Liver (tissue), 9 donors: ENCODE data around the gene SLC6A3. TPM values are rescaled to one million over a fixed set of nuclear protein-coding genes. Genes with fewer than 3 reads are reported as not detected.

Experiments
- DNase-seq: peaks from one replicate; pipeline ENCODE4 v3.0.0-alpha.2; 2017; ENCODE audit warnings: low spot score
- H3K27ac ChIP-seq, 2 donors: one replicate each; pipeline ENCODE4 v1.7.0; 2013; ENCODE audit warnings: inconsistent platforms in 2 of 2, low read length in 2 of 2, control low read depth in 1 of 2, low read depth in 1 of 2, mild to moderate bottlenecking in 1 of 2
- H3K27me3 ChIP-seq, 4 donors: one replicate each; pipeline versions ENCODE4 v1.6.1 to v1.7.0; 2013; ENCODE audit warnings: low read length in 3 of 4, inconsistent platforms in 1 of 4, mild to moderate bottlenecking in 1 of 4, moderate library complexity in 1 of 4; ENCODE audit not compliant: control insufficient read depth in 4 of 4, insufficient read depth in 4 of 4
- H3K36me3 ChIP-seq, 4 donors: one replicate each; pipeline versions ENCODE4 v1.6.1 to v1.7.0; 2013; ENCODE audit warnings: low read length in 3 of 4, mild to moderate bottlenecking in 3 of 4, low read depth in 1 of 4, moderate library complexity in 1 of 4; ENCODE audit not compliant: control insufficient read depth in 4 of 4, insufficient read depth in 3 of 4
- H3K4me1 ChIP-seq, 4 donors: one replicate each; pipeline versions ENCODE4 v1.6.1 to v1.7.0; 2013; ENCODE audit warnings: low read length in 3 of 4, mild to moderate bottlenecking in 3 of 4, moderate library complexity in 1 of 4; ENCODE audit not compliant: control insufficient read depth in 4 of 4, insufficient read depth in 4 of 4
- H3K4me3 ChIP-seq, 3 donors: one replicate each; pipeline versions ENCODE4 v1.6.1 to v1.7.0; 2013; ENCODE audit warnings: low read length in 3 of 3, control low read depth in 1 of 3, low read depth in 1 of 3, mild to moderate bottlenecking in 1 of 3
- H3K9ac ChIP-seq, 2 donors: one replicate each; pipeline ENCODE4 v1.7.0; 2013; ENCODE audit warnings: low read length in 2 of 2, mild to moderate bottlenecking in 2 of 2, moderate library complexity in 2 of 2, control low read depth in 1 of 2, low read depth in 1 of 2
- H3K9me3 ChIP-seq, 4 donors: one replicate each; pipeline versions ENCODE4 v1.6.1 to v1.7.0; 2013; ENCODE audit warnings: low read length in 3 of 4; ENCODE audit not compliant: control insufficient read depth in 4 of 4
- ATF3 ChIP-seq: IDR thresholded peaks from 2 replicates; pipeline ENCODE4 v1.6.1; 2016; ENCODE audit warnings: antibody characterized with exemption
- CTCF ChIP-seq: fragments of 150-350 bp; IDR thresholded peaks from 2 replicates; pipeline ENCODE4 v1.5.1; 2017; ENCODE audit warnings: improper control_type of control experiment, low read depth, low read length; ENCODE audit not compliant: missing input control
- EGR1 ChIP-seq, 2 donors: IDR thresholded peaks; 2 replicates each; pipeline ENCODE4 v1.6.1; 2016 to 2018; ENCODE audit warnings: antibody characterized with exemption in 2 of 2, low read depth in 2 of 2
- FOXA1 ChIP-seq: IDR thresholded peaks from 2 replicates; pipeline ENCODE4 v1.6.1; 2016; ENCODE audit warnings: antibody characterized with exemption
- FOXA2 ChIP-seq: IDR thresholded peaks from 2 replicates; pipeline ENCODE4 v1.6.1; 2016; ENCODE audit warnings: antibody characterized with exemption
- GABPA ChIP-seq, 2 donors: IDR thresholded peaks in 1 of 2; conservative IDR thresholded peaks in 1 of 2; 2 replicates each; pipeline ENCODE4 v1.6.1; 2016; ENCODE audit warnings: antibody characterized with exemption in 2 of 2, mild to moderate bottlenecking in 1 of 2, moderate library complexity in 1 of 2
- HNF4A ChIP-seq, 2 donors: conservative IDR thresholded peaks; 2 replicates each; pipeline ENCODE4 v1.6.1; 2016; ENCODE audit warnings: antibody characterized with exemption in 2 of 2, mild to moderate bottlenecking in 2 of 2
- HNF4G ChIP-seq: IDR thresholded peaks from 2 replicates; pipeline ENCODE4 v1.6.1; 2016; ENCODE audit warnings: antibody characterized with exemption
- JUND ChIP-seq, 2 donors: IDR thresholded peaks; 2 replicates each; pipeline ENCODE4 v1.6.1; 2016; ENCODE audit warnings: antibody characterized with exemption in 2 of 2
- NR2F2 ChIP-seq: IDR thresholded peaks from 2 replicates; pipeline ENCODE4 v1.6.1; 2016; ENCODE audit warnings: antibody characterized with exemption
- RAD21 ChIP-seq, 2 donors: IDR thresholded peaks; 2 replicates each; pipeline ENCODE4 v1.6.1; 2016; ENCODE audit warnings: antibody characterized with exemption in 2 of 2, mild to moderate bottlenecking in 2 of 2
- REST ChIP-seq: IDR thresholded peaks from 2 replicates; pipeline ENCODE4 v1.6.1; 2016; ENCODE audit warnings: antibody characterized with exemption, mild to moderate bottlenecking
- RXRA ChIP-seq, 2 donors: IDR thresholded peaks; 2 replicates each; pipeline ENCODE4 v1.6.1; 2017 to 2018; ENCODE audit warnings: antibody characterized with exemption in 2 of 2, mild to moderate bottlenecking in 1 of 2
- SP1 ChIP-seq: IDR thresholded peaks from 2 replicates; pipeline ENCODE4 v1.6.1; 2018; ENCODE audit warnings: antibody characterized with exemption, mild to moderate bottlenecking
- TAF1 ChIP-seq: conservative IDR thresholded peaks from 2 replicates; pipeline ENCODE4 v1.6.1; 2016; ENCODE audit warnings: antibody characterized with exemption, mild to moderate bottlenecking
- YY1 ChIP-seq: IDR thresholded peaks from 2 replicates; pipeline ENCODE4 v1.6.1; 2016; ENCODE audit warnings: antibody characterized with exemption, mild to moderate bottlenecking
- WGBS: extraction: QIAGEN DNeasy Blood & Tissue Kit; methylation state at CpG from one replicate; pipeline ENCODE4 v1.1.7; 2013; 5-methylcytosine and 5-hydroxymethylcytosine counted together
- polyA plus RNA-seq, 2 donors: library from polyadenylated mRNA; stranded (reverse) in 1 of 2; unstranded in 1 of 2; fragments of 200-250 nt in 1 of 2; fragments of >200 nt in 1 of 2; fragmentation: Nextera tagmentation in 1 of 2; extraction: Ambion mirVana in 1 of 2; gene quantifications; one replicate each; pipeline versions ENCODE4 v1.2.1 to v1.2.3, GENCODE V29; 2013 to 2015
- total RNA-seq, 2 donors: library from RNA; depleted of rRNA; stranded (reverse); fragments of >200 nt; gene quantifications; one replicate each; pipeline ENCODE4 v1.2.3, GENCODE V29; 2014
- TF ChIP-seq, protein P1 (sequence below): IDR thresholded peaks from 2 replicates; pipeline ENCODE4 v1.6.1; 2016; ENCODE audit warnings: antibody characterized with exemption
- TF ChIP-seq, protein P2 (sequence below): IDR thresholded peaks from 2 replicates; pipeline ENCODE4 v1.6.1; 2016; ENCODE audit warnings: antibody characterized with exemption
- donor health status: healthy.
- donor health status: healthy.
- donor health status: healthy.
- donor health status: healthy.
- donor health status: healthy.

The SLC6A3 gene
- total and polyA plus RNA-seq, 4 donors, result not detected

DNA sequence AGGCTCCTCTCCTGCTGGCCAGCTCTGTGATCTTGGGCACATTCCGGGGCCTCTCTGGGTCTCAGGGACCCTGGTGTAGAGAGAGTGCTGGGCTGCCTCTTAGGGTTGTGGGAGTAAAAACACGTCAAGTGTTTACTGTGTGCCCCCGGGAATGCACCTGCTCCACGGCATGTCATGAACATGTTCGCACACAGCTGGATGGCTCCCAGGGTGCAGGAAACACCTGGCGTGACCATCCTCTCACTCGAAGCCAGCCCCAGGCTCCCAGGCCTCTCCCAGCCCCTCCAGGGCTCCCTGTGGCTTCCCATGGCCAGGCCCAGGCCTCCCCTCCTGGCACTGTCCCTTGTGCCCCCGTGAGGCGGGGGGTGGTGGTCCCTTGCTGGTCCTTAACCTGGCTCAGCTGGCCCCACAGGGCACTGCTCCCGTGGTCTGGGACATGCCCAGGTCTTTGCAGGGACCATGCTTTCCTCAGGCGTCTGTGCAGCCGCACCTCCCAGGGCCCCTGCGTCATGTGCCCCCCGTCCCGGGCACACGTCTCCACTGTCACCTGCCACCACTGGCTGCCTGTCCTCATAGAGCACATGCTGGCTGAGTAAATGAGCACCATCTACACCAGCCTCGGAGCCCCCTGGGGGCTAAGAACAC lies 44.9 kb downstream of the SLC6A3 start:
- WGBS, result 78% methylated on average over 17 of the region's 17 CpGs
- TF ChIP-seq HNF4A (conservative IDR thresholded peaks at IDR 0.05), result no peak
- no peak for TF ChIP-seq FOXA1
- TF ChIP-seq, protein P1, sequence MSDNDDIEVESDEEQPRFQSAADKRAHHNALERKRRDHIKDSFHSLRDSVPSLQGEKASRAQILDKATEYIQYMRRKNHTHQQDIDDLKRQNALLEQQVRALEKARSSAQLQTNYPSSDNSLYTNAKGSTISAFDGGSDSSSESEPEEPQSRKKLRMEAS, result no peak
- TF ChIP-seq GABPA (IDR thresholded peaks at IDR 0.05 in 1 of 2, conservative IDR thresholded peaks at IDR 0.05 in 1 of 2), result no peak
- TF ChIP-seq REST, result no peak
- TF ChIP-seq, protein P2, sequence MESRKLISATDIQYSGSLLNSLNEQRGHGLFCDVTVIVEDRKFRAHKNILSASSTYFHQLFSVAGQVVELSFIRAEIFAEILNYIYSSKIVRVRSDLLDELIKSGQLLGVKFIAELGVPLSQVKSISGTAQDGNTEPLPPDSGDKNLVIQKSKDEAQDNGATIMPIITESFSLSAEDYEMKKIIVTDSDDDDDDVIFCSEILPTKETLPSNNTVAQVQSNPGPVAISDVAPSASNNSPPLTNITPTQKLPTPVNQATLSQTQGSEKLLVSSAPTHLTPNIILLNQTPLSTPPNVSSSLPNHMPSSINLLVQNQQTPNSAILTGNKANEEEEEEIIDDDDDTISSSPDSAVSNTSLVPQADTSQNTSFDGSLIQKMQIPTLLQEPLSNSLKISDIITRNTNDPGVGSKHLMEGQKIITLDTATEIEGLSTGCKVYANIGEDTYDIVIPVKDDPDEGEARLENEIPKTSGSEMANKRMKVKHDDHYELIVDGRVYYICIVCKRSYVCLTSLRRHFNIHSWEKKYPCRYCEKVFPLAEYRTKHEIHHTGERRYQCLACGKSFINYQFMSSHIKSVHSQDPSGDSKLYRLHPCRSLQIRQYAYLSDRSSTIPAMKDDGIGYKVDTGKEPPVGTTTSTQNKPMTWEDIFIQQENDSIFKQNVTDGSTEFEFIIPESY, result no peak
- no peak for TF ChIP-seq JUND (IDR thresholded peaks at IDR 0.05)
- TF ChIP-seq TAF1, result no peak
- no peak for TF ChIP-seq NR2F2
- no peak for DNase-seq

DNA sequence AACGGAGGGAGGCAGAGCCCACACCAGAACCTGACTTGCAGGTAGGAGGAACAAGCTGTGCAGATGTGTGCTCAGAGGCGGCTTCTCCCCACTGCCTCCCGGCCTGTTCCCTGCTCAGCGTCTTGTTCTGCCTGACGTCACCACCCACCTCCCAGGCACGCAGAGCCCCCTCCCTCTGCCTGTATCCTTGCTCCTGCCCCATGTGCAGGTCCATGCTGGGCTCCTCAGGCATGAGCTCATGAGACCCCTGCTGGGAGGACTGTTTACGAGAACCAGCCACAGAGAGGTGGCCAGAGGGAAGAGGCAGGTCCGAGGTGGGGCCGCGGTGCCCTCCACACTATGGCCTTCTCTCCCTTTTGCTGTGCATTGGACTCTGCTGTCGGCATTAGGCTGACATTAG lies 45.5 kb downstream of the SLC6A3 start:
- Histone ChIP-seq H3K27me3 (peaks cover 0 to 8% (median under 1%) of the 10 kb centered on the region in 4 donors), H3K4me3 (no peak overlapping the region), H3K36me3 (no peaks in the 10 kb centered on the region), H3K9ac (no peak overlapping the region), H3K27ac (no peak overlapping the region), H3K4me1 (no peaks in the 10 kb centered on the region), H3K9me3 (peaks cover 0 to 2% (median 0%) of the 10 kb centered on the region in 4 donors)
- TF ChIP-seq HNF4G, result no peak
- TF ChIP-seq RAD21 (IDR thresholded peaks at IDR 0.05), result no peak
- TF ChIP-seq SP1, result no peak
- no peak for TF ChIP-seq EGR1 (IDR thresholded peaks at IDR 0.05; ENCODE audit: low read depth in 2 of 2)
- TF ChIP-seq CTCF, result no peak
- no peak for TF ChIP-seq JUND (IDR thresholded peaks at IDR 0.05)
- TF ChIP-seq NR2F2, result no peak
- no peak for TF ChIP-seq GABPA (IDR thresholded peaks at IDR 0.05 in 1 of 2, conservative IDR thresholded peaks at IDR 0.05 in 1 of 2)
- TF ChIP-seq ATF3, result no peak
- TF ChIP-seq FOXA2, result no peak
- no peak for TF ChIP-seq YY1
- TF ChIP-seq RXRA (IDR thresholded peaks at IDR 0.05), result no peak
- TF ChIP-seq, protein P1, result no peak
- no peak for TF ChIP-seq REST
- DNase-seq, result no peak
- 70% methylated on average over 11 of the region's 11 CpGs for WGBS

More for the DNA sequence above, 44.9 kb downstream of the SLC6A3 start:
- Histone ChIP-seq H3K9me3 (peaks cover 0 to 2% (median 0%) of the 10 kb centered on the region in 4 donors), H3K27me3 (peaks cover 0 to 7% (median 0%) of the 10 kb centered on the region in 4 donors), H3K4me1 (no peaks in the 10 kb centered on the region), H3K27ac (no peak overlapping the region), H3K9ac (no peak overlapping the region), H3K36me3 (no peaks in the 10 kb centered on the region), H3K4me3 (no peak overlapping the region)
